Small intestine (tissue), 7 donors: ENCODE results near the gene ZER1. TPM values are rescaled to one million over a fixed set of nuclear protein-coding genes. Genes with fewer than 3 reads are reported as not detected.
"Not testable (repeated sequence)": the region's sequence is repeated elsewhere in the genome, so short reads cannot be mapped to it uniquely, and the experiment has no call there.

ENCODE experiments used
- DNase-seq, 2 donors: peaks; one replicate each; pipeline versions ENCODE4 v3.0.0 to v3.0.0-alpha.2; 2013
- FAIRE-seq: peaks from 2 replicates; lab custom pipeline; 2012; peaks lifted over from hg19 to GRCh38; lab: Jason Lieb, UNC
- H3K27ac ChIP-seq, 3 donors: one replicate each; pipeline ENCODE4 v1.5.1; 2013; ENCODE audit warnings: low read length in 2 of 3, mild to moderate bottlenecking in 2 of 3, control low read depth in 1 of 3, inconsistent platforms in 1 of 3, low read depth in 1 of 3, moderate library complexity in 1 of 3
- H3K27me3 ChIP-seq, 3 donors: one replicate each; pipeline ENCODE4 v1.6.1; 2013; ENCODE audit warnings: low read length in 3 of 3, inconsistent platforms in 1 of 3; ENCODE audit not compliant: control insufficient read depth in 3 of 3, insufficient read depth in 3 of 3
- H3K36me3 ChIP-seq, 3 donors: one replicate each; pipeline ENCODE4 v1.6.1; 2013; ENCODE audit warnings: low read length in 3 of 3, inconsistent platforms in 1 of 3, low read depth in 1 of 3, mild to moderate bottlenecking in 1 of 3, moderate library complexity in 1 of 3; ENCODE audit not compliant: control insufficient read depth in 3 of 3, insufficient read depth in 2 of 3
- H3K4me1 ChIP-seq, 3 donors: one replicate each; pipeline ENCODE4 v1.6.1; 2013; ENCODE audit warnings: low read length in 2 of 3, inconsistent platforms in 1 of 3, low read depth in 1 of 3, mild to moderate bottlenecking in 1 of 3, moderate library complexity in 1 of 3; ENCODE audit not compliant: control insufficient read depth in 3 of 3, insufficient read depth in 2 of 3
- H3K4me3 ChIP-seq, 3 donors: one replicate each; pipeline ENCODE4 v1.5.1; 2013; ENCODE audit warnings: low read length in 3 of 3, control low read depth in 1 of 3, inconsistent platforms in 1 of 3, low read depth in 1 of 3, mild to moderate bottlenecking in 1 of 3, moderate library complexity in 1 of 3
- H3K9me3 ChIP-seq, 2 donors: one replicate each; pipeline ENCODE4 v1.6.1; 2013; ENCODE audit warnings: low read depth in 1 of 2, low read length in 1 of 2; ENCODE audit not compliant: control insufficient read depth in 2 of 2, insufficient read depth in 1 of 2
- WGBS, 3 donors: extraction: QIAGEN DNeasy Blood & Tissue Kit; methylation state at CpG; one replicate each; pipeline ENCODE4 v1.1.7; 2013; 5-methylcytosine and 5-hydroxymethylcytosine counted together
- polyA plus RNA-seq, 4 donors: library from polyadenylated mRNA; stranded (reverse) in 3 of 4; unstranded in 1 of 4; fragments of 200-250 nt in 3 of 4; fragments of 120-200 nt in 1 of 4; gene quantifications; one replicate each; pipeline versions ENCODE4 v1.2.1 to v1.2.3, GENCODE V29; 2013
- donor health status: healthy with polysubstance abuse.
- donor health status: control.
- donor health status: control.
- donor health status: Bipolar disorder and iron deficiency.
- donor health status: healthy.

Gene ZER1
- polyA plus RNA-seq, 4 donors, result 24.6 to 77.2 (median 47.1) TPM

DNA sequence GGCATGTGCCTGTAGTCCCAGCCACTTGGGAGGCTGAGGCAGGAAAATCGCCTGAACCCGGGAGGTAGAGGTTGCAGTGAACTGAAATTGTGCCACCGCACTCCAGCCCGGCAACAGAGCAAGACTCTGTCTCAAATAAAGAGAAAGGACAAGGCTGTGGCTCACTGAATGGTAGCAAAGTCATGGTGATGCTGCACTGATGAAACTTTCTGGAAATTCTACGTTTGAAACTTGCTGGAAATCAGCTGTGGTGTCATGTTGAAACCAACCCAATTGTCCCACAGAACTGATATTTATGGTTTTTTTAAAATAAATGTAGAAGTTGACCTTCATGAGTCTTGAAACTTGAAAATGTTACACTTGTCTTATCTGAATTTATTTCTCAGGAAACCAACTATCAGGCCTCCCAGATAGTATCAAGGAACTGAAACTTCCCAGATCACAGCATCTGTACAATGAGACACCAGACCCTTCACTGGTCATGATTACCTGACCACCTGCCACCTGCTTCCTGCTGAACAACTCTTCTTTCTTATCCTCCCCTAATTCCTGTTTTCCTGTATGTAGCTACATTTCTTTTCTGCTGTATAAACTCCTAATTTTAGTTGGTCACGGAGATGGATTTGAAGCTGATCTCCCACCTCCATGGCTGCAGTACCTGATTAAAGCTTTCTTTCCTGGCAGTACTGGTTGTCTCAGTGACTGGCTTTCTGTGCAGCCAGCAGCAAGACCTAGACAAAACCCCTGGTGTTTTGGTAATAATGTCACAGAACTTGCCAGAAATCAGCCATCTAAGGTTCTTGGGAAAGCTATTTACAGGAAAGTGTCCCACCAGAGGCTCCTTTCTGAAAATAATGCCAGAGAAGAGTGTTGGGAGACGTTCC lies 9.7 kb upstream of the ZER1 start:
- H3K27ac ChIP-seq, result no peak overlapping the region
- peaks cover 0 to 5% of the 10 kb centered on the region in 2 donors for H3K9me3 ChIP-seq
- H3K4me3 ChIP-seq, result no peak overlapping the region
- H3K27me3 ChIP-seq, result no peaks in the 10 kb centered on the region
- WGBS, 3 donors, result 81 to 87% (median 84%) methylated on average over 7 of the region's 7 CpGs
- no peaks in the 10 kb centered on the region for H3K36me3 ChIP-seq
- H3K4me1 ChIP-seq, result peaks cover 0 to 3% (median 0%) of the 10 kb centered on the region in 3 donors
- FAIRE-seq (no peak), DNase-seq (no peak)

DNA sequence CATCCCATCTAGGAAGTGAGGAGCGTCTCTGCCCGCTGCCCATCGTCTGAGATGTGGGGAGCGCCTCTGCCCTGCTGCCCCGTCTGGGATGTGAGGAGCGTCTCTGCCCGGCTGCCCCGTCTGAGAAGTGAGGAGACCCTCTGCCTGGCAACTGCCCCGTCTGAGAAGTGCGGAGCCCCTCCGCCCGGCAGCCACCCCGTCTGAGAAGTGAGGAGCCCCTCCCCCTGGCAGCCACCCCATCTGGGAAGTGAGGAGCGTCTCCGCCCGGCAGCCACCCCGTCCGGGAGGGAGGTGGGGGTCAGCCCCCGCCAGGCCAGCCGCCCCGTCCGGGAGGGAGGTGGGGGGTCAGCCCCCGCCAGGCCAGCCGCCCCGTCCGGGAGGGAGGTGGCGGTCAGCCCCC lies 8.4 kb upstream of the ZER1 start:
- peaks cover 0 to 11% of the 10 kb centered on the region in 2 donors for H3K9me3 ChIP-seq
- not testable (repeated sequence) for H3K27ac ChIP-seq, FAIRE-seq, DNase-seq, H3K36me3 ChIP-seq, H3K27me3 ChIP-seq, H3K4me1 ChIP-seq, H3K4me3 ChIP-seq
- WGBS, 3 donors, result 94 to 98% (median 96%) methylated on average over 7 to 26 of the region's 27 CpGs

DNA sequence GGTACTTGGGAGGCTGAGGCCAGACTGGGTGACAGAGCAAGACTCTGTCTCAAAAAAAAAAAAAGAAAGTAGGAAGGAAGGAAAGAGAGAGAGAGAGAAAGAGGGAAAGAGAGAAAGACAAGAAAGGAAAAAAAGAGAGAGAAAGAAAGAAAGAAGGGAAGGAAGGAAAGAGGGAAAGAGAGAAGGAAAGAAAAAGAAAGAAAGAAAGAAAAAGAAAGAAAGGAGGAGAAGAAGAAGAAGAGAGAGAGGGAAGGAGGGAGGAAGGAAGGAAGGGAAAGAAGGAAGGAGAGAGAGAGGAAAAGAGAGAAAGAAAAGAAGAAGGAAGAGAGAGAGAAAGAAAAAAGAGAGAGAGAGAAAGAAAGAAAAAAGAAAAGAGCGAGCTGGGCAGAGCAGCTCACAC lies 3.1 kb upstream of the ZER1 start:
- no peak overlapping the region for H3K4me3 ChIP-seq
- no peaks in the 10 kb centered on the region for H3K27me3 ChIP-seq
- WGBS, 3 donors, result 73 to 90% (median 89%) methylated on average over 1 of the region's 1 CpG
- H3K36me3 ChIP-seq, result no peaks in the 10 kb centered on the region
- peaks cover 0 to 12% (median under 1%) of the 10 kb centered on the region in 3 donors for H3K4me1 ChIP-seq
- DNase-seq, result no peak
- FAIRE-seq, result no peak
- no peak overlapping the region for H3K27ac ChIP-seq
- H3K9me3 ChIP-seq, result peaks cover 0 to 6% of the 10 kb centered on the region in 2 donors

DNA sequence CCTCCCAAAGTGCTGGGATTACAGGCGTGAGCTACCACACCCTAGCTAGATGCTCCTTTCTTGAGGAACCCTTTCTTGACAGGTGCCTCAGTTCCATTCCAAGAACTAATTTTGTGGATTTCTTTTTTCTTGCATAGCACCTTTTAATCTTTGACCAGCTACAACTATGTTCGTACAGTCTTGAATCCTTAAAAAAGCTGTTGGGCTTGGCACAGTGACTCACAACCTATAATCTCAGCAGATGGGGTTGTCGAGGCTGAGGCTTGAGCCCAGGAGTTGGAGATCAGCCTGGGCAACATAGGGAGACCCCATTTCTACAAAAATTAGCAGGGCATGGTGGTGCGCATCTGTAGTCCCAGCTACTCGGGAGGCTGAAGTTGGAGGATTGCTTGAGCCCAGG lies 1.3 kb upstream of the ZER1 start:
- Histone ChIP-seq H3K4me1 (peaks cover 0 to 14% (median 2%) of the 10 kb centered on the region in 3 donors), H3K27ac (no peak overlapping the region)
- 70 to 89% (median 73%) methylated on average over 5 of the region's 5 CpGs for WGBS, 3 donors

DNA sequence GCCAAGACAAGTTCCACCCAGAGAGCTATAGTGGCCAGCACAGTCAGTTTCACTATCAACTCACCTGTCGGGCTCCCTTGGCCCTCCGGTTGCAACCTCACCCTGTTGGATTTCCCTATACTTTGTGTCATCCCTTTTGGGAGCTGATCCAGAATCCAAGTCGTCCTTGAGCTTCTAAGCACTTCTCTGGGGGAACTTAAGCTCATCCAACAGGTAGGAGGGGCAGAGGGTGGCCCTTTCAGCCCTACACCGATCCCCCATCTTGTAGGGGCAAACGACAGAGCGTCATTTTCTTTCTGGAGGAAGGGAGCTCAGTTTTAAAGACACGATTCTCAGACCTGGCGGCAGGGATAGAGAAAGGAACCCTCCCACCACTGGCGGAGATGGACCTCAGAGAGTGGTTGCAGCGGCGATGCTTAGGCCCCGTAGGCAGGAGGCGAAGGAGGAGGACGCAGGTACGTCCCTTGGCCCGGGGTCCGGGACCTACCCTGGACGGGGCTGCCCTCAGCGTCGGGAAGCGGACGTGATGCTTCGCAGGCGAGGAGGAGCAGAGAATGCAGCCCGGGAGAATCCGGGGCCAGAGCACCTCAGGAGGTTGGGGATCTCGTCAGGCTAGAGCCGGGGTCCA lies 519 bp downstream of the ZER1 start:
- Histone ChIP-seq H3K36me3 (peaks cover 0 to 22% (median 0%) of the 10 kb centered on the region in 3 donors), H3K9me3 (peaks cover 0 to 5% of the 10 kb centered on the region in 2 donors), H3K27me3 (no peaks in the 10 kb centered on the region), H3K4me1 (peaks cover 0 to 14% (median 2%) of the 10 kb centered on the region in 3 donors), H3K27ac (peak overlapping the region; percentile 96 to 98 (median 96)), H3K4me3 (peak overlapping the region; percentile 95 to 99 (median 96))
- DNase-seq (peak; percentile 69 to 78), FAIRE-seq (no peak)
- 0 to 1% (median 1%) methylated on average over 20 to 28 of the region's 28 CpGs for WGBS, 3 donors

More for the DNA sequence above, 1.3 kb upstream of the ZER1 start:
- Histone ChIP-seq H3K9me3 (peaks cover 0 to 6% of the 10 kb centered on the region in 2 donors), H3K27me3 (no peaks in the 10 kb centered on the region), H3K4me3 (no peak overlapping the region), H3K36me3 (peaks cover 0 to 12% (median 0%) of the 10 kb centered on the region in 3 donors)
- no peak for FAIRE-seq
- DNase-seq, result no peak

DNA sequence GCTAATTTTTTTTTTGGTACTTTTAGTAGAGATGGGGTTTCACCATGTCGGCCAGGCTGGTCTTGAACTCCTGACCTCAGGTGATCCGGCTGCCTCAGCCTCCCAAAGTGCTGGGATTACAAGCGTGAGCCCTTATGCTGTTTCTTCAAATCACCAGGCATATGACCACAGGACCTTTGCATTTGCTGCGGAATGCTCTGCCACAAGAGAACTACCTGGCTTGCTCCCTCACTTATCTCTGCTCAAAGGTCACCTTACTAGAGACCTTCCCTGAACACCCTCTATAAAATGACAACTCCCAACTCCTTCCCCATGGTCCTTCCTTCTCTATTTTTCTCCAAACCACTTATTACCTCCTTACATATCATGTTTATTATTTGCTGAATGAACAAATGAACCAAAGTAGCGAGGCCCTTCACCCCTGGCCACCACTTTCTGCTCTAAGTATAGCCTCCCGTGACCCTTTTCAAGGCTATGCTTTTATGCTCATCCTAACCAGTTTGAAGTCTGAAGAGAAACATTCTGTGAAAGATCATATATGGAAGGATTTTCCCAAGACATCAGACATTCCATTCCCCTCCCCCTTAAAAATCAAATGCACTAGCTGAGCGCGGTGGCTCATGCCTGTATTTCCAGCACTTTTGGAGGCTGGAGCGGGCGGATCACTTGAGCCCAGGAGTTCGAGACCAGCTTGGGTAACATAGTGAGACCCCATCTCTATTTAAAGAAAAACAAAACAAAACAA lies 1.3 kb downstream of the ZER1 start:
- H3K4me3 ChIP-seq, result peak overlapping the region; percentile 95 to 99 (median 96)
- H3K27ac ChIP-seq, result peak overlapping the region; percentile 96 to 98 (median 96)
- H3K27me3 ChIP-seq, result no peaks in the 10 kb centered on the region
- peaks cover 0 to 14% (median 2%) of the 10 kb centered on the region in 3 donors for H3K4me1 ChIP-seq
- 35 to 62% (median 52%) methylated on average over 11 of the region's 11 CpGs for WGBS, 3 donors
- DNase-seq (peak; percentile 51 to 76), FAIRE-seq (no peak)
- no peaks in the 10 kb centered on the region for H3K9me3 ChIP-seq
- peaks cover 0 to 26% (median 0%) of the 10 kb centered on the region in 3 donors for H3K36me3 ChIP-seq

DNA sequence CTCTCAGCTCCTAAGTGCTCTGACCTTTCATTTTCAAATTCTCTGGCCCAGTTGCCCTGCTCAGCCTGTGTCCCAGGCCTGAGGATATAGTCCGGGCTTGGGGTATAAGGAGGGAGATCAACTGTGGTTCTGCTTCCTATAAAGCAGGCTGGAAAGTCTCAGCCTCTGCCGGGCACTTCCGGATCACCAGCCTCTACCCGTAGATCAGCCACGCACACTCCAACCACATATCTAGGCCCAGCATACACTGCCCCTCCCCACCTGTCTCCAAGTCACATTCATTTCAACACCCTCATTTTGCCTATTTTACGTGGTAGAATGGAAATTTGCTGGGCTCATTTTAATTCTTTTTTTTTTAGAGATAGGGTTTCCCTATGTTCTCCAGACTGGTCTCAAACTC lies 3.1 kb downstream of the ZER1 start:
- H3K27ac ChIP-seq, result no peak overlapping the region
- no peak overlapping the region for H3K4me3 ChIP-seq
- peaks cover 0 to 34% (median 0%) of the 10 kb centered on the region in 3 donors for H3K36me3 ChIP-seq
- no peaks in the 10 kb centered on the region for H3K27me3 ChIP-seq
- DNase-seq, result no peak
- no peak for FAIRE-seq
- 90 to 91% (median 91%) methylated on average over 6 of the region's 6 CpGs for WGBS, 3 donors
- H3K9me3 ChIP-seq, result no peaks in the 10 kb centered on the region
- peaks cover 0 to 14% (median 2%) of the 10 kb centered on the region in 3 donors for H3K4me1 ChIP-seq

DNA sequence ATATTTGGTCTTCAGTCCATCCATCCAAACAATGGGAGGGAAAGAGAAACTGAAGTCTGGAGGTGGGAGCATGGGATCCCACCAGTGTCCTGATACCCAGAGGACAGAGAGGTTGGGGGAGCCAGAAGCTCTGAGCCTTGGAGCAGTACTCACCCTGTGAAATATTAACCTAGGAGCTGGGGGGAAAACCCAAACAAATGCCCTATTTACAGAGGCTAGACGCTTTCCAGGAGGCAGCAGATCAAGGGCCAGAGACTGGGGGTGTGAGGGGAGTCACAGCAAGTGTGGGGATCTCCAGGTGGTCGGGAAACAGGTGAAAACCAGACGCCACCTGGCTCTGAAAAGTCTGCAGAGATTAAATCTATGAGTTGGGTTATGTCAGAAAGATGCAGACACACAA lies 6.2 kb downstream of the ZER1 start:
- WGBS, 3 donors, result 44 to 67% (median 47%) methylated on average over 3 of the region's 3 CpGs
- no peak for DNase-seq
- Histone ChIP-seq H3K27ac (no peak overlapping the region), H3K36me3 (peaks cover 0 to 43% (median 0%) of the 10 kb centered on the region in 3 donors), H3K27me3 (no peaks in the 10 kb centered on the region), H3K9me3 (no peaks in the 10 kb centered on the region), H3K4me3 (no peak overlapping the region), H3K4me1 (peaks cover 4 to 18% (median 6%) of the 10 kb centered on the region in 3 donors)
- no peak for FAIRE-seq
